WI38 (cell line): Measurements from ENCODE around the gene GUCY2D.

Source experiments
- H3K4me3 ChIP-seq: 2 replicates; pipeline ENCODE4 v1.5.1; 2011; ENCODE audit warnings: low read depth, mild to moderate bottlenecking, control low read depth, low read length
- CTCF ChIP-seq: IDR thresholded peaks from 2 replicates; pipeline ENCODE4 v1.5.1; 2012; ENCODE audit warnings: low read depth, mild to moderate bottlenecking, control low read depth, low read length

The GUCY2D gene

GRCh38 chr17:8064561-8065019, 62.2 kb downstream of the GUCY2D start:
- H3K4me3 ChIP-seq, result no peak overlapping the region
- no peak for TF ChIP-seq CTCF

DNA sequence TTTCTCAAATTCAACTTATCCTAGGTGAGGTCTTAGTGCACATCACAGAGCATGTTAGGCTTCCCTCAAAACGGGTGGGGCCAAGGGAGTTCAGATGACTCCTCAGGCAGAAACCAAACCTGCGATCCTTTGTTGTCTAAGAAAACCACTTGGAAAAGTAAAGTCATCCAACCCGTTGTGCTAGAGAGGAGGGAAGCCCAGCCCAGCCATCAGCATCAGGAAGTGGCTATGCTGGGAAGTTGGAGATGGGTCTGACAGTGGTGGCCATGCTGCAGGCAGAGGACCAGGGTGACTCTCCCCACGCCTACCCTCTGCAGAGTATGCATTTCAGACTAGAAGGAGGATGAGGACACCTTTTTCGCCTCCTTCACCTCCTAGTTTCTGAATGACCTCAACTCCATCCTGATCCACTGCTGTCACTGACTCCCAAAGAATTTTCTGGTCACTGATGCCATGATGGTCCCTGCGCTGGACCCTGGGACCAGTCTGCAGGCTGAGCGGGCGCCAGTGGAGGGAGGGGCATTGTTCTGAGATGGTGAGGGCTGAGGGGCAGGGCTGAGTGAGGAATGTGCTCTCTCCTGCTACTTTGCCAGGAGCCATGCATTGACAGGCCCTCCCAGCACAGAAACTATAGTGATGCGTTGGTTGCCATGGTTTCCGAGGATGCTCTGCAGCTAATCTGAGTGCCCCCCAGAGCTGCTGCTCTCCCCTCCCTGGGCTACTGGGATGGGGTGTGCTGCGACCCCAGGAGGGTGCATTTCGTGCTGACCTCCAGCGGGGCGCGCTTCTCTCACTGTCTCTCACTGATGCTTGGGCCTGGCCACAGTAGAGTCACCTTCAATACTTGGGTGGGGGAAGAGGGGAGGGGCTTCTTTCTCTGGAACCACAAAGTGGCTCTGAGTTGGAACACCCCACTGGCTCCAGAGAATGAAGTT, 64.7 kb downstream of the GUCY2D start:
- no peak for TF ChIP-seq CTCF

DNA sequence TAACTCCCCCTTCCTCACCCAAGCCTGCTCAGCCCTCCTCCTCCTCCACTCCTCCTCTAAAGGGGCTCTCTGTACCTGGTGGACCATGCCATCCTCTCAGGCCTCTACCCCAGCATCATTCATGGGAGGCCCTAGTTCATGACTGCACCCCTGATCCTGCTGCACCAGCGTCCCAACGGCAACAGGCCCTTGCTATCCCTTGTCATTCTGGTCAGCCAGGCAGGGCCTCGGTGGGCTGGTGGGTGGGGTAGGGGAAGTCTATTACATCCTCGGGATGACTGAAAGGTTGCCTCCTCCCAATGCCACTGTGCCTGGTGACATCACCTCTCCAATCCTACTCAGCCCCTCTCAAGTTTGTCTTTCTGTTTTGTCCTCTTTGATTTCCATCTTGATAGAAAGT, 65.4 kb downstream of the GUCY2D start:
- TF ChIP-seq CTCF, result no peak
- H3K4me3 ChIP-seq, result no peak overlapping the region

More for the DNA sequence above, 64.7 kb downstream of the GUCY2D start:
- no peak overlapping the region for H3K4me3 ChIP-seq

DNA sequence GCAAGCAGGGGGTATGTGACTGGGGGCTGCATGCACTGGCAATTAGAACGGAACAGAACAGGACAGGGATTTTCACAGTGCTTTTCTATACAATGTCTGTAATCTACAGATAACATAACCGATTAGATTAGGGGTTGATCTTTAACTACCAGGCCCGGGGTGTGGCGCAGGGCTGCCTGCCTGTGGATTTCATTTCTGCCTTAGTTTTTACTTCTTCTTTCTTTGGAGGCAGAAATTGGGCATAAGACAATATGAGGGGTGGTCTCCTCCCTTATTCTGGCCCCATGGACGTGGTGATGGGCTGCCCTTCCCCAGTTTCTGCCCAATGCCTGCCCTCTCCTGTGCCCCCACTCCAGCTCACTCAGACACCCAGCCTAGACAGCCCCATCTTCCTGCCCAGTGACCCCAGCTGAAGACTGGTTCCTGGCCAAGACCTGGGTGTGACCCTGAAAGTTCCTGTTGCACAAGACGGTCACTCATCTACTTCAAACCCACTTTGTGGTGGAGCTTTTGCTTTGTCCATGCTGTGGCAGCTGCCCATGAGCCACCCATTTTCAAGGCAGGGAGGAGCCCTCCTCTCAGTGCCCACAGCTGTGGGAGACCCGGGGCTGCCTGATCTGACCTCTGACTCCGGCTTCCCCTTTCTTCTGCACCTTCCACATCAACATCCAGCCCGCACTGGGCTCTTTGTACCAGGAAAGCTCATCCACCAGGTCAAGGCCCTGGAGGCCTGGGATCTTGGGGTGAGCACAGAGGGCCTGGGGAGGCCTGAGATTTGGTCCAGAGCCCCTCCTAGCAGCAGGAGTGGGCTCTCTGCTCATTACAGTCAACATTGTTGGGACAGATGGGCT, 66.5 kb downstream of the GUCY2D start:
- no peak for TF ChIP-seq CTCF
- no peak overlapping the region for H3K4me3 ChIP-seq

DNA sequence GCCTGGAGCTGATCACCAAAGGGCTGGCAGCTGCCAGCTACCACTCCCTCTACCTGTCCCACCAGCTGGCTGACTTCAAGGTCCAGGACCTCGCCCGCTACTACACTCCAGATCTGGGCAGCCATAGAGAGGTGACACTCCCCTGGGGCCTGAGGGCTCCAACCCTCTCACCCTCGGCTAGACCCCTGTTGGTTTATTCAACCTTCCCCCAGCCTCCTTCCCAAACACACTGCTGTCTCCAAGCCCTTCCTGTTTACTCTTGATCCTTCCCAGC, 67.1 kb downstream of the GUCY2D start:
- H3K4me3 ChIP-seq, result no peak overlapping the region
- no peak for TF ChIP-seq CTCF
